Stimulated activated CD4-positive, alpha-beta T cell treated with anti-CD3 and anti-CD28 coated beads, TNF-alpha, amount 100 ng/mL, for 1 hour (primary cell): ENCODE measurements around the gene PTPRN2.

Source experiments
- DNase-seq, 3 donors: peaks; one replicate each; pipeline ENCODE4 v3.0.0-alpha.2; 2020; ENCODE audit warnings: low read depth in 3 of 3, low spot score in 1 of 3

PTPRN2 gene

GRCh38 chr7:158006841-158007696 is 580.6 kb downstream of the PTPRN2 start:
- no peak for DNase-seq

GRCh38 chr7:158005531-158005930 is 582.1 kb downstream of the PTPRN2 start:
- no peak for DNase-seq

GRCh38 chr7:158004123-158004490 is 583.5 kb downstream of the PTPRN2 start:
- DNase-seq = no peak

GRCh38 chr7:158003441-158004122 is 584.0 kb downstream of the PTPRN2 start:
- DNase-seq = no peak

GRCh38 chr7:158002486-158003080 is 585.0 kb downstream of the PTPRN2 start:
- DNase-seq = no peak

- no peak for DNase-seq
These were observed 585.9 kb downstream of the PTPRN2 start for GRCh38 chr7:158001621-158002320.

- no peak for DNase-seq
These were observed 586.6 kb downstream of the PTPRN2 start for GRCh38 chr7:158001003-158001402.

- DNase-seq = no peak
These were observed 587.5 kb downstream of the PTPRN2 start for GRCh38 chr7:158000160-158000559.

- no peak for DNase-seq
These were observed 588.6 kb downstream of the PTPRN2 start for GRCh38 chr7:157998884-157999552.

- DNase-seq = no peak
These were observed 590.2 kb downstream of the PTPRN2 start for GRCh38 chr7:157997471-157997870.

GRCh38 chr7:157997080-157997440 is 590.6 kb downstream of the PTPRN2 start:
- no peak for DNase-seq

GRCh38 chr7:157996359-157997079 is 591.1 kb downstream of the PTPRN2 start:
- DNase-seq = no peak

GRCh38 chr7:157995815-157996214 is 591.8 kb downstream of the PTPRN2 start:
- DNase-seq = no peak

- DNase-seq = no peak
These were observed 593.3 kb downstream of the PTPRN2 start for GRCh38 chr7:157994319-157994718.

GRCh38 chr7:157993406-157994105 is 594.1 kb downstream of the PTPRN2 start:
- no peak for DNase-seq

GRCh38 chr7:157992511-157993160 is 595.0 kb downstream of the PTPRN2 start:
- no peak for DNase-seq

- no peak for DNase-seq
These were observed 595.9 kb downstream of the PTPRN2 start for GRCh38 chr7:157991761-157992160.

GRCh38 chr7:157991351-157991750 is 596.3 kb downstream of the PTPRN2 start:
- DNase-seq = no peak

GRCh38 chr7:157990881-157991250 is 596.8 kb downstream of the PTPRN2 start:
- DNase-seq = no peak
